CD14-positive monocyte (primary cell): ENCODE measurements around the gene CTBP2. TPM values are rescaled to one million over a fixed set of nuclear protein-coding genes. Genes with fewer than 3 reads are reported as not detected.
A peak's percentile ranks its signal among the peaks of the same experiment; 100 is the strongest.

Experiments
- DNase-seq, 3 donors: peaks; one replicate each; pipeline ENCODE4 v3.0.0-alpha.2; 2011 to 2022
- H2AFZ ChIP-seq: 2 replicates; pipeline ENCODE4 v1.6.0; 2012; ENCODE audit warnings: mild to moderate bottlenecking, low read depth, low read length, inconsistent platforms; ENCODE audit not compliant: insufficient read depth, poor library complexity, severe bottlenecking
- H3K27ac ChIP-seq, 2 donors: 1 replicate in 1 of 2; 2 replicates in 1 of 2; pipeline ENCODE4 v1.5.1; 2012 to 2013; ENCODE audit warnings: low read length in 2 of 2, control low read depth in 1 of 2, inconsistent platforms in 1 of 2, low read depth in 1 of 2, mild to moderate bottlenecking in 1 of 2
- H3K27me3 ChIP-seq, 2 donors: one replicate each; pipeline versions ENCODE4 v1.6.0 to v1.6.1; 2011 to 2013; ENCODE audit warnings: low read length in 2 of 2; ENCODE audit not compliant: control insufficient read depth in 2 of 2, insufficient read depth in 2 of 2
- H3K36me3 ChIP-seq, 2 donors: replicated peaks in 1 of 2; 1 replicate in 1 of 2; 2 replicates in 1 of 2; pipeline versions ENCODE4 v1.5.1 to v1.6.1; 2012 to 2013; ENCODE audit warnings: low read length in 2 of 2, control low read depth in 1 of 2, inconsistent platforms in 1 of 2, mild to moderate bottlenecking in 1 of 2; ENCODE audit not compliant: insufficient read depth in 2 of 2, control insufficient read depth in 1 of 2
- H3K4me1 ChIP-seq, 2 donors: 1 replicate in 1 of 2; 2 replicates in 1 of 2; pipeline versions ENCODE4 v1.5.1 to v1.6.1; 2012 to 2013; ENCODE audit warnings: low read length in 2 of 2, control low read depth in 1 of 2, inconsistent platforms in 1 of 2, mild to moderate bottlenecking in 1 of 2, moderate library complexity in 1 of 2; ENCODE audit not compliant: insufficient read depth in 2 of 2, control insufficient read depth in 1 of 2
- H3K4me2 ChIP-seq: replicated peaks from 2 replicates; pipeline ENCODE3; 2012; ENCODE audit warnings: low read length, moderate library complexity, mild to moderate bottlenecking; ENCODE audit not compliant: poor library complexity, severe bottlenecking; ENCODE audit errors: extremely low read depth
- H3K4me3 ChIP-seq, 3 experiments: fragments of 200-600 bp in 1 of 3; sonication (generic) in 1 of 3; replicated peaks in 1 of 3; 1 replicate in 2 of 3; 2 replicates in 1 of 3; pipeline ENCODE4 v1.5.1; 2011 to 2013; ENCODE audit warnings: low read length in 3 of 3, mild to moderate bottlenecking in 3 of 3, control low read depth in 2 of 3, low read depth in 2 of 3, inconsistent platforms in 1 of 3, moderate library complexity in 1 of 3
- H3K79me2 ChIP-seq: 2 replicates; pipeline ENCODE4 v1.6.0; 2012; ENCODE audit warnings: mild to moderate bottlenecking, control low read depth, inconsistent platforms, low read length, moderate library complexity; ENCODE audit not compliant: insufficient read depth
- H3K9ac ChIP-seq: 2 replicates; pipeline ENCODE4 v1.6.0; 2017; ENCODE audit warnings: low read length, mild to moderate bottlenecking; ENCODE audit not compliant: insufficient read depth, poor library complexity, severe bottlenecking
- H3K9me3 ChIP-seq, 2 donors: replicated peaks in 1 of 2; 1 replicate in 1 of 2; 2 replicates in 1 of 2; pipeline versions ENCODE4 v1.5.1 to v1.6.1; 2012 to 2013; ENCODE audit warnings: low read length in 2 of 2, control low read depth in 1 of 2; ENCODE audit not compliant: control insufficient read depth in 1 of 2, insufficient read depth in 1 of 2
- H4K20me1 ChIP-seq: 2 replicates; pipeline ENCODE4 v1.6.0; 2012; ENCODE audit warnings: mild to moderate bottlenecking, low read length, control low read depth, moderate library complexity; ENCODE audit not compliant: insufficient read depth
- H3K27ac Mint-ChIP-seq, 7 donors: one replicate each; pipeline ENCODE4 v1.8.0; 2020; ENCODE audit warnings: mild to moderate bottlenecking in 7 of 7, mixed read lengths in 7 of 7, moderate library complexity in 6 of 7, inconsistent platforms in 2 of 7
- H3K27me3 Mint-ChIP-seq, 3 donors: one replicate each; pipeline ENCODE4 v1.8.0; 2021 to 2022; ENCODE audit warnings: low read depth in 3 of 3, mild to moderate bottlenecking in 3 of 3, mixed read lengths in 3 of 3, moderate library complexity in 3 of 3, inconsistent platforms in 1 of 3
- H3K36me3 Mint-ChIP-seq, 2 donors: one replicate each; pipeline ENCODE4 v1.8.0; 2020; ENCODE audit warnings: mixed read lengths in 2 of 2, inconsistent platforms in 1 of 2, mild to moderate bottlenecking in 1 of 2
- H3K4me1 Mint-ChIP-seq: one replicate; pipeline ENCODE4 v1.8.0; 2020; ENCODE audit warnings: mild to moderate bottlenecking, mixed read lengths
- H3K4me3 Mint-ChIP-seq, 2 donors: one replicate each; pipeline ENCODE4 v1.8.0; 2020; ENCODE audit warnings: mild to moderate bottlenecking in 2 of 2, mixed read lengths in 2 of 2, moderate library complexity in 1 of 2
- H3K9me3 Mint-ChIP-seq, 7 donors: one replicate each; pipeline ENCODE4 v1.8.0; 2020 to 2022; ENCODE audit warnings: mixed read lengths in 7 of 7, mild to moderate bottlenecking in 6 of 7, moderate library complexity in 6 of 7, inconsistent platforms in 2 of 7
- WGBS: methylation state at CpG from one replicate; pipeline ENCODE4 v1.1.5; 2013; ENCODE audit warnings: missing lambda C conversion rate; ENCODE audit not compliant: insufficient coverage; 5-methylcytosine and 5-hydroxymethylcytosine counted together
- intact Hi-C, 2 donors: fragments of 100-400 bp; cut with micrococcal nuclease; formaldehyde crosslinking; loops; one replicate each; pipeline versions ENCODE4 v1.15.0 to v1.15.1; 2023
- polyA plus RNA-seq, 3 donors: library from polyadenylated mRNA; depleted of rRNA in 1 of 3; unstranded in 2 of 3; stranded (reverse) in 1 of 3; fragments of 300-500 nt in 2 of 3; fragments of >200 nt in 1 of 3; fragmentation: Illumina TruSeq in 2 of 3; gene quantifications; 1 replicate in 2 of 3; 2 replicates in 1 of 3; pipeline ENCODE4 v1.2.3, GENCODE V29; 2012 to 2021
- TF ChIP-seq, protein P1 (sequence below): fragments of 200-600 bp; IDR thresholded peaks from one replicate; pipeline ENCODE4 v1.8.0; 2022; ENCODE audit warnings: antibody characterized with exemption, mild to moderate bottlenecking

The CTBP2 gene
- polyA plus RNA-seq, 3 donors, result 40.9 to 87.1 (median 41.1) TPM

DNA sequence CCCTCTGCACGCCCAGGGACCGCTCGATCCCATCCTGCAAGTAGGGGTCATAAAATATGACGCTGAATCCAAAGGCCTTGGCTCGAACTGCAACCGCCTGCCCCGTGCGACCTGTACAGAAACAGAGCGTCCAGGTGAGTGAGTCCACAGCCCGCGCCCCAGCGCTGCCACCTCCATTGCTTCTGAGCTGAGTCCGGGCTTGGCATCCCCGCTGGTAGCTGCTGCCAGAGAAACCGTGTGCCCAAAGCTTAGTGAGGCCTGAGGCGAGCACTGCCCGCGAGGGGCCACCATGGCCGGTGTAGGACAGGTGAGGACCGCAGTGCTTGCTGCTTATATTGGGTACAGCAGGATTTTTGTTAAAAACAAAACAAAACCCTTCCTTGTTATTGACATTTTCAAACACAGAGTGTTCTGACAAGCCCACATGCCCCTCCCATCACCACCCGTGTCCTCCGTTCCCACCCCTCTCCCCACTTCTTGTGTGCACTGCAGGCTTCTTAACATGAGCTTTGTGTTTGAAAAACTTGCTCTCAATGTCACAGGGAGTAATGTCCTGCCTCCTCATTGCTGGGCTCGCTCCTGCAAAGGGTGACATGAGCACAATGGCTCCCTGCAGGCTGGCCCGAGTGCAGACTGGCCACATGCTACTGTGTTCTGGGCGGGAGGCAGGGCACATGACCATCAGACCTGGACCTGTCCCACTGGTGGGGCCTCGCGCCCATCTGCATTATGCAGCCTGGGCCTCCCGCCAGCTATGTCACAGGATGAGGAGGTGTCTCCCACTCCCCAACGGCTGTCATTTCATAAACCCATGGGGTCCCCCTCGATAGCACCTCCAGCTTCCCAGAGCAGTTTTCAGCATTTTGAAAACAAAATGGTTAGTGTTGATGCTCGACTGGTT lies 165.5 kb downstream of the CTBP2 start:
- WGBS, result 96% methylated on average over 27 of the region's 31 CpGs
- no peak for DNase-seq
- H3K9me3 ChIP-seq, result no peaks in the 10 kb centered on the region
- no peak overlapping the region for H3K27ac ChIP-seq
- no peak overlapping the region for H3K4me3 ChIP-seq
- TF ChIP-seq, protein P1, sequence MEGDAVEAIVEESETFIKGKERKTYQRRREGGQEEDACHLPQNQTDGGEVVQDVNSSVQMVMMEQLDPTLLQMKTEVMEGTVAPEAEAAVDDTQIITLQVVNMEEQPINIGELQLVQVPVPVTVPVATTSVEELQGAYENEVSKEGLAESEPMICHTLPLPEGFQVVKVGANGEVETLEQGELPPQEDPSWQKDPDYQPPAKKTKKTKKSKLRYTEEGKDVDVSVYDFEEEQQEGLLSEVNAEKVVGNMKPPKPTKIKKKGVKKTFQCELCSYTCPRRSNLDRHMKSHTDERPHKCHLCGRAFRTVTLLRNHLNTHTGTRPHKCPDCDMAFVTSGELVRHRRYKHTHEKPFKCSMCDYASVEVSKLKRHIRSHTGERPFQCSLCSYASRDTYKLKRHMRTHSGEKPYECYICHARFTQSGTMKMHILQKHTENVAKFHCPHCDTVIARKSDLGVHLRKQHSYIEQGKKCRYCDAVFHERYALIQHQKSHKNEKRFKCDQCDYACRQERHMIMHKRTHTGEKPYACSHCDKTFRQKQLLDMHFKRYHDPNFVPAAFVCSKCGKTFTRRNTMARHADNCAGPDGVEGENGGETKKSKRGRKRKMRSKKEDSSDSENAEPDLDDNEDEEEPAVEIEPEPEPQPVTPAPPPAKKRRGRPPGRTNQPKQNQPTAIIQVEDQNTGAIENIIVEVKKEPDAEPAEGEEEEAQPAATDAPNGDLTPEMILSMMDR, result no peak
- no peak overlapping the region for H3K9ac ChIP-seq
- H3K27me3 ChIP-seq, result no peaks in the 10 kb centered on the region
- no peaks in the 10 kb centered on the region for H3K27me3 Mint-ChIP-seq
- H3K79me2 ChIP-seq, result no peaks in the 10 kb centered on the region
- peaks cover 92% of the 10 kb centered on the region for H4K20me1 ChIP-seq
- no peak overlapping the region for H3K4me3 Mint-ChIP-seq
- H3K9me3 Mint-ChIP-seq, result no peaks in the 10 kb centered on the region
- H3K36me3 ChIP-seq, result peaks cover 93 to 100% of the 10 kb centered on the region in 2 donors
- intact Hi-C loops, result no loop called here
- no peak overlapping the region for H3K4me2 ChIP-seq
- peaks cover 82 to 99% of the 10 kb centered on the region in 2 donors for H3K36me3 Mint-ChIP-seq
- H2AFZ ChIP-seq, result no peak overlapping the region
- H3K4me1 Mint-ChIP-seq, result no peaks in the 10 kb centered on the region
- H3K27ac Mint-ChIP-seq, result peak overlapping the region in 1 of 7 donors; percentile 33
- no peaks in the 10 kb centered on the region for H3K4me1 ChIP-seq

DNA sequence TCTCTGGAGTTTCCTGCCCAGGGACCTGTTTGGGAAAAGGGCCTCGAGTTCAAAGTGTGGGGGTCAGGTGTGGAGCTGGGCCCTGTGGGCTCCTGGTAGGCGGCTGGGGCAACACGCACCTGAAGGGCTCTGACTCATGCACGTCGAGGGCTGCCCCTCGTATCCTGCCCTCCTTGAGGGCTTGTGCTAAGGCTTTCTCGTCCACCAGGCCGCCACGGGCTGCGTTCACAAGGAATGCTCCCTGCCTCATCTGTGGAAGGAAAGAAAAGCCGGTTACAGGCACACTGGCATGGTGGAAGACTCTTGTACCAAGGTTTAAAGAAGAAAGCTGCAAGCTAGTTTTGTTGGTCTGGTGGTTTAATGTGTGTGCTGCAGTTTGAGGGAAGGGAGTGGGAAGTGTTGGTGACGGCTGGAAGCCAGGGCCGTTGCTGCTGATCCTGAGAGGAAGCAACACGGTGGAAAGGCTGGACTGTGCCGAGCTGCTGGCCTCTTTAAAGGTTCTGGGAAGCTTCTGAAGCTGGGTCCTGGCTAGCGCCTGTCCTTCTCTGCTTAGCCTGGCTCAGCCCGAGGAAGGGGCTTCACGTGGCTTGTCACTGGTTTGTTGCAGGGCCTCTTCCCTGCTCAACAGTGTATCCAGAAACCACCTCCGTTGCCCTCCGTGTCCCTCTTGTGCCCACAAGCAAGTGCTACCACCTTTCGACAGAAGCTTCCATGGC lies 166.5 kb downstream of the CTBP2 start:
- 95% methylated on average over 19 of the region's 21 CpGs for WGBS
- no peak overlapping the region for H2AFZ ChIP-seq
- Mint-ChIP-seq H3K4me1 (no peaks in the 10 kb centered on the region), H3K27ac (peak overlapping the region in 3 of 7 donors; percentile 1 to 57 (median 32)), H3K27me3 (no peaks in the 10 kb centered on the region), H3K9me3 (no peaks in the 10 kb centered on the region), H3K36me3 (peaks cover 87 to 100% of the 10 kb centered on the region in 2 donors), H3K4me3 (no peak overlapping the region)
- peaks cover 88% of the 10 kb centered on the region for H4K20me1 ChIP-seq
- H3K4me1 ChIP-seq, result no peaks in the 10 kb centered on the region
- H3K27me3 ChIP-seq, result no peaks in the 10 kb centered on the region
- peaks cover 91 to 100% of the 10 kb centered on the region in 2 donors for H3K36me3 ChIP-seq
- no peak for DNase-seq
- no peak overlapping the region for H3K4me2 ChIP-seq
- intact Hi-C loops, result no loop called here
- TF ChIP-seq, protein P1, result no peak
- H3K9ac ChIP-seq, result no peak overlapping the region
- no peak overlapping the region for H3K27ac ChIP-seq
- no peak overlapping the region for H3K4me3 ChIP-seq
- H3K79me2 ChIP-seq, result no peaks in the 10 kb centered on the region
- no peaks in the 10 kb centered on the region for H3K9me3 ChIP-seq
